HEK293 (cell line): ENCODE measurements around the gene RARRES2.

ENCODE experiments used
- CTCF ChIA-PET: fragments of 350-600 bp; formaldehyde crosslinking; extraction: SDS; loops from one replicate; lab custom pipeline; 2021; ENCODE audit warnings: antibody characterized with exemption; lab: Yijun Ruan, JAX
- POLR2A ChIA-PET: fragments of 300-600 bp; formaldehyde crosslinking; extraction: SDS; loops from one replicate; lab custom pipeline; 2020; ENCODE audit warnings: antibody characterized with exemption, inconsistent platforms; lab: Yijun Ruan, JAX
- H3K27ac ChIP-seq: fragments of 200-500 bp; sonication (Bioruptor generic); 2 replicates; pipeline ENCODE4 v1.5.1; 2014; ENCODE audit warnings: low read depth, low read length, control low read depth, inconsistent platforms; ENCODE audit errors: extremely low read depth
- H3K36me3 ChIP-seq, 2 experiments: fragments of 200-500 bp in 1 of 2; sonication (Bioruptor generic) in 1 of 2; 1 replicate in 1 of 2; 2 replicates in 1 of 2; pipeline ENCODE4 v1.5.1; 2014 to 2017; ENCODE audit warnings: inconsistent platforms in 2 of 2, low read length in 2 of 2; ENCODE audit not compliant: control insufficient read depth in 2 of 2, insufficient read depth in 1 of 2
- H3K4me1 ChIP-seq: fragments of 200-500 bp; sonication (Bioruptor generic); 2 replicates; pipeline ENCODE4 v1.5.1; 2014; ENCODE audit warnings: mild to moderate bottlenecking, low read length, inconsistent platforms; ENCODE audit not compliant: control insufficient read depth, insufficient read depth
- H3K4me3 ChIP-seq: 2 replicates; pipeline ENCODE4 v1.5.1; 2011; ENCODE audit warnings: low read depth, mild to moderate bottlenecking, control low read depth, low read length, moderate library complexity
- H3K9me3 ChIP-seq: fragments of 200-500 bp; sonication (Bioruptor generic); 2 replicates; pipeline ENCODE4 v1.5.1; 2014; ENCODE audit warnings: low read depth, low read length, inconsistent platforms; ENCODE audit not compliant: control insufficient read depth, insufficient read depth
- GLIS2 ChIP-seq: fragments of 450-650 bp; formaldehyde crosslinking; IDR thresholded peaks from 2 replicates; pipeline ENCODE4 v1.5.1; 2016; ENCODE audit warnings: missing biosample characterization, missing genetic modification characterization
- HOXA7 ChIP-seq: sonication (generic); formaldehyde crosslinking; IDR thresholded peaks from 2 replicates; pipeline ENCODE4 v1.8.1; 2022; ENCODE audit warnings: missing genetic modification reagents, borderline replicate concordance
- INSM2 ChIP-seq: fragments of 450-650 bp; formaldehyde crosslinking; IDR thresholded peaks from 2 replicates; pipeline ENCODE4 v1.5.1; 2016; ENCODE audit warnings: missing biosample characterization, missing genetic modification characterization
- MZF1 ChIP-seq: fragments of 450-650 bp; formaldehyde crosslinking; IDR thresholded peaks from 2 replicates; pipeline ENCODE4 v1.5.1; 2017; ENCODE audit warnings: missing biosample characterization, missing genetic modification characterization, borderline replicate concordance
- SP3 ChIP-seq: fragments of 450-650 bp; formaldehyde crosslinking; IDR thresholded peaks from 2 replicates; pipeline ENCODE4 v1.5.1; 2016; ENCODE audit warnings: missing biosample characterization, missing genetic modification characterization
- TRIM28 ChIP-seq: IDR thresholded peaks from 2 replicates; pipeline ENCODE4 v1.6.1; 2011; ENCODE audit warnings: low read length, control low read depth, borderline replicate concordance
- ZIC2 ChIP-seq: fragments of 450-650 bp; formaldehyde crosslinking; IDR thresholded peaks from 2 replicates; pipeline ENCODE4 v1.5.1; 2016; ENCODE audit warnings: missing biosample characterization, missing genetic modification characterization
- ZNF16 ChIP-seq: fragments of 450-650 bp; formaldehyde crosslinking; IDR thresholded peaks from 2 replicates; pipeline ENCODE4 v1.5.1; 2016; ENCODE audit warnings: low read depth, missing biosample characterization, missing genetic modification characterization
- ZNF19 ChIP-seq: fragments of 450-650 bp; formaldehyde crosslinking; IDR thresholded peaks from 2 replicates; pipeline ENCODE4; 2016; ENCODE audit warnings: missing biosample characterization, missing genetic modification characterization, low read depth
- ZNF239 ChIP-seq: fragments of 450-650 bp; formaldehyde crosslinking; IDR thresholded peaks from 2 replicates; pipeline ENCODE4 v1.5.1; 2016; ENCODE audit warnings: missing biosample characterization, missing genetic modification characterization
- ZNF24 ChIP-seq: fragments of 450-650 bp; formaldehyde crosslinking; IDR thresholded peaks from 2 replicates; pipeline ENCODE4 v1.5.1; 2016; ENCODE audit warnings: missing biosample characterization, missing genetic modification characterization
- ZNF324 ChIP-seq: fragments of 450-650 bp; formaldehyde crosslinking; IDR thresholded peaks from 2 replicates; pipeline ENCODE4 v1.5.1; 2016; ENCODE audit warnings: missing biosample characterization, missing genetic modification characterization
- ZNF341 ChIP-seq: fragments of 450-650 bp; formaldehyde crosslinking; IDR thresholded peaks from 2 replicates; pipeline ENCODE4; 2016; ENCODE audit warnings: low read depth, missing biosample characterization, missing genetic modification characterization
- ZNF48 ChIP-seq: fragments of 450-650 bp; formaldehyde crosslinking; IDR thresholded peaks from 2 replicates; pipeline ENCODE4 v1.5.1; 2016; ENCODE audit warnings: missing biosample characterization, missing genetic modification characterization
- ZNF549 ChIP-seq: fragments of 450-650 bp; IDR thresholded peaks from 2 replicates; pipeline ENCODE4 v1.5.1; 2018; ENCODE audit warnings: missing biosample characterization, missing genetic modification characterization, mild to moderate bottlenecking, inconsistent platforms, moderate library complexity
- ZNF571 ChIP-seq: fragments of 450-650 bp; formaldehyde crosslinking; IDR thresholded peaks from 2 replicates; pipeline ENCODE4 v1.5.0; 2017; ENCODE audit warnings: missing biosample characterization, missing genetic modification characterization
- ZNF629 ChIP-seq: fragments of 450-650 bp; formaldehyde crosslinking; IDR thresholded peaks from 2 replicates; pipeline ENCODE4 v1.5.1; 2017; ENCODE audit warnings: missing biosample characterization, missing genetic modification characterization
- ZNF645 ChIP-seq: fragments of 450-650 bp; formaldehyde crosslinking; IDR thresholded peaks from 2 replicates; pipeline ENCODE4; 2016; ENCODE audit warnings: missing biosample characterization, missing genetic modification characterization
- ZNF692 ChIP-seq: fragments of 450-650 bp; formaldehyde crosslinking; IDR thresholded peaks from 2 replicates; pipeline ENCODE4 v1.5.1; 2016; ENCODE audit warnings: missing biosample characterization, missing genetic modification characterization
- ZNF792 ChIP-seq: fragments of 450-650 bp; formaldehyde crosslinking; IDR thresholded peaks from 2 replicates; pipeline ENCODE4 v1.5.1; 2016; ENCODE audit warnings: missing biosample characterization, missing genetic modification characterization
- ZNF830 ChIP-seq: fragments of 450-650 bp; IDR thresholded peaks from 2 replicates; pipeline ENCODE4 v1.5.0; 2018; ENCODE audit warnings: missing biosample characterization, missing genetic modification characterization, low read depth, mild to moderate bottlenecking, moderate library complexity
- ZSCAN23 ChIP-seq: fragments of 450-650 bp; formaldehyde crosslinking; IDR thresholded peaks from 2 replicates; pipeline ENCODE4 v1.5.1; 2016; ENCODE audit warnings: missing biosample characterization, missing genetic modification characterization
- ZSCAN30 ChIP-seq: fragments of 450-650 bp; IDR thresholded peaks from 2 replicates; pipeline ENCODE4 v1.5.1; 2018; ENCODE audit warnings: missing biosample characterization, mild to moderate bottlenecking, missing genetic modification characterization, moderate library complexity
- TF ChIP-seq, protein P1 (sequence below): fragments of 450-650 bp; formaldehyde crosslinking; IDR thresholded peaks from 2 replicates; pipeline ENCODE4 v1.5.1; 2016; ENCODE audit warnings: missing biosample characterization, missing genetic modification characterization

Gene RARRES2

GRCh38 chr7:150308575-150308974 is 32.9 kb downstream of the RARRES2 start:
- TF ChIP-seq MZF1 (tag by site-specific recombination) (no peak), ZNF792 (tag by site-specific recombination) (no peak), ZNF549 (tag by site-specific recombination) (no peak), ZNF830 (no peak), ZNF629 (no peak), ZNF692 (tag by site-specific recombination) (no peak), ZNF645 (tag by site-specific recombination) (no peak), ZNF19 (tag by site-specific recombination) (no peak), INSM2 (tag by site-specific recombination) (no peak), HOXA7 (CRISPR knock-in tag) (no peak), GLIS2 (tag by site-specific recombination) (no peak), SP3 (tag by site-specific recombination) (no peak), ZIC2 (tag by site-specific recombination) (no peak), ZSCAN23 (tag by site-specific recombination) (no peak), ZNF324 (tag by site-specific recombination) (no peak), ZNF16 (no peak), ZNF24 (tag by site-specific recombination) (no peak), ZNF571 (tag by site-specific recombination) (no peak), ZNF48 (no peak)
- TF ChIP-seq, protein P1, sequence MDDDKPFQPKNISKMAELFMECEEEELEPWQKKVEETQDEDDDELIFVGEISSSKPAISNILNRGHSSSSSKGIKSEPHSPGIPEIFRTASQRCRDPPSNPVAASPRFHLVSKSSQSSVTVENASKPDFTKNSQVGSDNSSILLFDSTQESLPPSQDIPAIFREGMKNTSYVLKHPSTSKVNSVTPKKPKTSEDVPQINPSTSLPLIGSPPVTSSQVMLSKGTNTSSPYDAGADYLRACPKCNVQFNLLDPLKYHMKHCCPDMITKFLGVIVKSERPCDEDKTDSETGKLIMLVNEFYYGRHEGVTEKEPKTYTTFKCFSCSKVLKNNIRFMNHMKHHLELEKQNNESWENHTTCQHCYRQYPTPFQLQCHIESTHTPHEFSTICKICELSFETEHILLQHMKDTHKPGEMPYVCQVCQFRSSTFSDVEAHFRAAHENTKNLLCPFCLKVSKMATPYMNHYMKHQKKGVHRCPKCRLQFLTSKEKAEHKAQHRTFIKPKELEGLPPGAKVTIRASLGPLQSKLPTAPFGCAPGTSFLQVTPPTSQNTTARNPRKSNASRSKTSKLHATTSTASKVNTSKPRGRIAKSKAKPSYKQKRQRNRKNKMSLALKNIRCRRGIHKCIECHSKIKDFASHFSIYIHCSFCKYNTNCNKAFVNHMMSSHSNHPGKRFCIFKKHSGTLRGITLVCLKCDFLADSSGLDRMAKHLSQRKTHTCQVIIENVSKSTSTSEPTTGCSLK (tag by site-specific recombination), result no peak
- H3K9me3 ChIP-seq, result no peaks in the 10 kb centered on the region
- POLR2A ChIA-PET, result interaction anchor here (0.7 kb wide), 1 partner anchor 46 kb away, joined by 3 read pairs; no protein-coding TSS in a partner anchor
- H3K4me3 ChIP-seq, result no peak overlapping the region
- no peaks in the 10 kb centered on the region for H3K4me1 ChIP-seq
- no peaks in the 10 kb centered on the region for H3K36me3 ChIP-seq
- H3K27ac ChIP-seq, result no peak overlapping the region
- CTCF ChIA-PET, result interaction anchor here (0.6 to 0.9 kb wide), 4 partner anchors 11 to 480 kb away, joined by 3 to 5 read pairs (median 4); no protein-coding TSS in a partner anchor

GRCh38 chr7:150307904-150308303 is 33.5 kb downstream of the RARRES2 start:
- Histone ChIP-seq H3K4me3 (no peak overlapping the region), H3K27ac (no peak overlapping the region), H3K36me3 (no peaks in the 10 kb centered on the region), H3K4me1 (no peaks in the 10 kb centered on the region), H3K9me3 (no peaks in the 10 kb centered on the region)
- ChIA-PET CTCF (interaction anchor here (0.7 to 0.9 kb wide), 2 partner anchors 114 to 331 kb away, joined by 3 to 5 read pairs; no protein-coding TSS in a partner anchor), POLR2A (interaction anchor here (0.7 kb wide), 1 partner anchor 47 kb away, joined by 3 read pairs; no protein-coding TSS in a partner anchor)
- TF ChIP-seq ZNF48 (no peak), ZNF239 (tag by site-specific recombination) (no peak), TRIM28 (no peak), ZSCAN30 (tag by site-specific recombination) (no peak), ZNF341 (no peak)
